Right renal pelvis (tissue), 4 donors: Measurements from ENCODE around the gene GABRA5. TPM values are rescaled to one million over a fixed set of nuclear protein-coding genes. Genes with fewer than 3 reads are reported as not detected.
"Not testable (repeated sequence)": the region's sequence is repeated elsewhere in the genome, so short reads cannot be mapped to it uniquely, and the experiment has no call there.

Source experiments
- DNase-seq, 4 donors: peaks; one replicate each; pipeline ENCODE4 v3.0.0-alpha.2; 2013; ENCODE audit warnings: low read depth in 4 of 4, low spot score in 3 of 4, missing footprints in 1 of 4
- polyA plus RNA-seq, 4 donors: library from polyadenylated mRNA; unstranded; fragments of 120-200 nt; gene quantifications; one replicate each; pipeline ENCODE4 v1.2.1, GENCODE V29; 2013; ENCODE audit not compliant: insufficient read length in 4 of 4

Gene GABRA5
- polyA plus RNA-seq, 4 donors, result 0.14 to 0.45 (median 0.36) TPM

- DNase-seq, result no peak
Observed at GRCh38 chr15:26875476-26875850, 8.6 kb downstream of the GABRA5 start.

- DNase-seq, result no peak
Observed at GRCh38 chr15:26877831-26878230, 11.0 kb downstream of the GABRA5 start.

GRCh38 chr15:26879706-26880105 lies 12.8 kb downstream of the GABRA5 start:
- DNase-seq, result no peak

- no peak for DNase-seq
Observed at GRCh38 chr15:26882112-26882511, 15.2 kb downstream of the GABRA5 start.

- no peak for DNase-seq
Observed at GRCh38 chr15:26882616-26883365, 15.9 kb downstream of the GABRA5 start.

GRCh38 chr15:26883466-26883865 lies 16.6 kb downstream of the GABRA5 start:
- no peak for DNase-seq

GRCh38 chr15:26886566-26886965 lies 19.7 kb downstream of the GABRA5 start:
- no peak for DNase-seq

- no peak for DNase-seq
Observed at GRCh38 chr15:26887926-26888666, 21.2 kb downstream of the GABRA5 start.

GRCh38 chr15:26888761-26889160 lies 21.9 kb downstream of the GABRA5 start:
- DNase-seq, result no peak

- DNase-seq, result peak in 1 of 4 donors; percentile 58
Observed at GRCh38 chr15:26889298-26889898, 22.5 kb downstream of the GABRA5 start.

GRCh38 chr15:26890451-26890850 lies 23.6 kb downstream of the GABRA5 start:
- no peak for DNase-seq

GRCh38 chr15:26890988-26891387 lies 24.1 kb downstream of the GABRA5 start:
- DNase-seq, result no peak

- DNase-seq, result peak; percentile 67 to 85 (median 74)
Observed at GRCh38 chr15:26891448-26892181, 24.8 kb downstream of the GABRA5 start.

- no peak for DNase-seq
Observed at GRCh38 chr15:26892182-26892518, 25.3 kb downstream of the GABRA5 start.

- no peak for DNase-seq
Observed at GRCh38 chr15:26892678-26893077, 25.8 kb downstream of the GABRA5 start.

- no peak for DNase-seq
Observed at GRCh38 chr15:26893351-26894065, 26.6 kb downstream of the GABRA5 start.

GRCh38 chr15:26894181-26894580 lies 27.3 kb downstream of the GABRA5 start:
- DNase-seq, result no peak

GRCh38 chr15:26895346-26895745 lies 28.5 kb downstream of the GABRA5 start:
- DNase-seq, result not testable (repeated sequence)

GRCh38 chr15:26899658-26900057 lies 32.8 kb downstream of the GABRA5 start:
- DNase-seq, result no peak

- no peak for DNase-seq
Observed at GRCh38 chr15:26901041-26901440, 34.2 kb downstream of the GABRA5 start.
